ENCODE results near the gene MAST2. TPM values are rescaled to one million over a fixed set of nuclear protein-coding genes. Genes with fewer than 3 reads are reported as not detected.

MAST2 gene
- total RNA-seq, 2 donors from 2014 or later, result 9.9 TPM

- H3K36me3 ChIP-seq (replicated peaks in 1 of 2; ENCODE audit: insufficient read depth in 1 of 2, low read depth in 2 of 2), result no peaks in the 10 kb centered on the region
- ATAC-seq (no peak), DNase-seq (no peak)
- intact Hi-C loops (cut with DNase I), result no loop called here
- H3K4me3 ChIP-seq, result no peak overlapping the region
- TF ChIP-seq, protein P1, sequence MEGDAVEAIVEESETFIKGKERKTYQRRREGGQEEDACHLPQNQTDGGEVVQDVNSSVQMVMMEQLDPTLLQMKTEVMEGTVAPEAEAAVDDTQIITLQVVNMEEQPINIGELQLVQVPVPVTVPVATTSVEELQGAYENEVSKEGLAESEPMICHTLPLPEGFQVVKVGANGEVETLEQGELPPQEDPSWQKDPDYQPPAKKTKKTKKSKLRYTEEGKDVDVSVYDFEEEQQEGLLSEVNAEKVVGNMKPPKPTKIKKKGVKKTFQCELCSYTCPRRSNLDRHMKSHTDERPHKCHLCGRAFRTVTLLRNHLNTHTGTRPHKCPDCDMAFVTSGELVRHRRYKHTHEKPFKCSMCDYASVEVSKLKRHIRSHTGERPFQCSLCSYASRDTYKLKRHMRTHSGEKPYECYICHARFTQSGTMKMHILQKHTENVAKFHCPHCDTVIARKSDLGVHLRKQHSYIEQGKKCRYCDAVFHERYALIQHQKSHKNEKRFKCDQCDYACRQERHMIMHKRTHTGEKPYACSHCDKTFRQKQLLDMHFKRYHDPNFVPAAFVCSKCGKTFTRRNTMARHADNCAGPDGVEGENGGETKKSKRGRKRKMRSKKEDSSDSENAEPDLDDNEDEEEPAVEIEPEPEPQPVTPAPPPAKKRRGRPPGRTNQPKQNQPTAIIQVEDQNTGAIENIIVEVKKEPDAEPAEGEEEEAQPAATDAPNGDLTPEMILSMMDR (IDR thresholded peaks at IDR 0.05), result no peak
- TF ChIP-seq POLR2A (IDR thresholded peaks at IDR 0.05), result no peak
- no peaks in the 10 kb centered on the region for H3K4me1 ChIP-seq
- H3K27me3 ChIP-seq, result no peaks in the 10 kb centered on the region
- H3K9me3 ChIP-seq, result no peaks in the 10 kb centered on the region
- no peak overlapping the region for H3K27ac ChIP-seq
Observed at GRCh38 chr1:46083579-46083978, 280.2 kb downstream of the MAST2 start.

GRCh38 chr1:46084553-46085451 is 281.4 kb downstream of the MAST2 start:
- TF ChIP-seq, protein P1 (IDR thresholded peaks at IDR 0.05), result no peak
- no peak for TF ChIP-seq POLR2A (IDR thresholded peaks at IDR 0.05)
- ATAC-seq, result no peak

More at GRCh38 chr1:46084553-46085451, 281.4 kb downstream of the MAST2 start:
- H3K9me3 ChIP-seq, result no peaks in the 10 kb centered on the region
- no peaks in the 10 kb centered on the region for H3K36me3 ChIP-seq (replicated peaks in 1 of 2; ENCODE audit: insufficient read depth in 1 of 2, low read depth in 2 of 2)
- intact Hi-C loops (cut with DNase I), result no loop called here
- 42 to 74% methylated on average over 1 of the region's 1 CpG for WGBS, 2 donors
- DNase-seq, result no peak
- no peaks in the 10 kb centered on the region for H3K4me1 ChIP-seq
- no peak overlapping the region for H3K27ac ChIP-seq
- H3K4me3 ChIP-seq, result no peak overlapping the region
- no peaks in the 10 kb centered on the region for H3K27me3 ChIP-seq

Other genes starting within 250 kb of the MAST2 start
- gene NASP, start 219.6 kb upstream of the MAST2 start, total RNA-seq, result 10 to 100 TPM; 31.0 to 39.2 TPM
- 1 to 10 TPM; 3.6 to 7.3 TPM for gene CCDC17, start 179.6 kb upstream of the MAST2 start, total RNA-seq
- 10 to 100 TPM; 61.0 to 90.0 TPM for gene GPBP1L1, start 117.1 kb upstream of the MAST2 start, total RNA-seq
- 10 to 100 TPM; 11.9 to 12.5 TPM for gene TMEM69, start 115.4 kb upstream of the MAST2 start, total RNA-seq
- 1 to 10 TPM; 7.5 to 7.9 TPM for gene IPP, start 53.0 kb upstream of the MAST2 start, total RNA-seq